Gastrocnemius medialis (tissue), 4 donors: Measurements from ENCODE around the gene CST6.

Experiments
- CTCF ChIP-seq, 5 experiments: fragments of 450-650 bp in 3 of 5; fragments of 200-600 bp in 2 of 5; sonication (generic) in 2 of 5; IDR thresholded peaks in 4 of 5; conservative IDR thresholded peaks in 1 of 5; 1 replicate in 4 of 5; 2 replicates in 1 of 5; pipeline ENCODE4 v1.5.1; 2016 to 2019; ENCODE audit warnings: antibody characterized with exemption in 5 of 5, mild to moderate bottlenecking in 3 of 5, moderate library complexity in 3 of 5
- POLR2A ChIP-seq, 2 donors: fragments of 450-650 bp; IDR thresholded peaks; one replicate each; pipeline ENCODE4 v1.6.1; 2017; ENCODE audit warnings: antibody characterized with exemption in 2 of 2, mild to moderate bottlenecking in 2 of 2, moderate library complexity in 2 of 2

GRCh38 chr11:65982824-65983588, 28.8 kb upstream of the CST6 start:
- no peak for TF ChIP-seq CTCF (IDR thresholded peaks at IDR 0.05 in 4 of 5, conservative IDR thresholded peaks at IDR 0.05 in 1 of 5)
- no peak for TF ChIP-seq POLR2A (IDR thresholded peaks at IDR 0.05)
